Loucy (cell line): ENCODE measurements around the gene MDGA2.

Experiments
- CTCF ChIP-seq: fragments of 200-600 bp; sonication (generic); conservative IDR thresholded peaks from 2 replicates; pipeline ENCODE4 v1.5.1; 2014; ENCODE audit warnings: mild to moderate bottlenecking, antibody characterized with exemption, low read length
- EZH2phosphoT487 ChIP-seq: fragments of 200-600 bp; IDR thresholded peaks from 2 replicates; pipeline ENCODE4 v1.6.1; 2018; ENCODE audit warnings: antibody characterized with exemption, mild to moderate bottlenecking, moderate library complexity, borderline replicate concordance

- TF ChIP-seq CTCF = no peak
- no peak for TF ChIP-seq EZH2phosphoT487
Measured at GRCh38 chr14:47526591-47527244, 148.7 kb downstream of the MDGA2 start.
